ENCODE data around the gene CNGA3.

The CNGA3 gene

DNA sequence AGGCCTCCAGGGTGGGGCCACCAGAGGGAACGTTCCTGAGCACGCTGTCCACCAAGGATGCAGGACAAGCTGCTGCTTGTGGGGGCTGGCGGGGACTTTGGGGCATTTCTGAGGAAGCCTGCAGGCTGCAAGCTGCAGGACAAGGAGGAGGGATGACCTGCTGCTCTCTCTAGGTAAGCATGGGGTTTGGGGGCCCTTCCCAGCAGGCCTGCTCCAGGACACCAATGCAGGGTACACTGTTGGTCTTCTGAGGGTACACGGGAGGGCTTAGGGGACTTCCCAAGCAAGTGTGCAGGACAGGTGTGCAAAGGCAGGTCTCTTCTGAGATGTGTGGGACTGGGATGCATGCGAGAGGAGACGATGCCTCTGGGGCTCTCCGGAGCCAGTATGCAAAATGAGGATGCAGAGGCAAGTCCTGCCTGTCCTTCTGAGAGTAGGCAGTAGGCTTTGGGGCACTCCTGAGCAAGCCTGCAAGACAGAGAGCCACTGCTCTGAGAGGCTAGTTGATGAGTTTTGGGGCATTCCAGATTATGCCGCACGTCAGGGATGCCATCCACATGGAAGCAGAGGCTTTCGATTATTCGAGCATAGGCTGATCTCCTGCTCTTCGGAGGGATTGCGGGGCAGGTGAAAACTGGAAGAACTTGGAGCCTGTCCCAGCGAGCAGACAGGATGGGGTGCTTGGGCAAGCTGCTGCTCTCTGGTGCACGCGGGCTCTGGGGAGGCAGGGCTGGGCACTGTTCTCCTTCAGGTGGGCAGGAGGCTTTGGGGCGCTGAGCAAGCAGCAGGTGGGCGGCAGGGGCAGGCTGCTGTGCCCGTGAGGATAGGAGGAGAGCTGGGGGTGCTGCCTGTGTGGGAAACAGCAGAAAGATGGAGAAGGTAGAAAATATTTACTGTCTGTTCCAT lies 44.6 kb downstream of the CNGA3 start:
- Histone ChIP-seq H3K4me2 (ENCODE audit: low read depth, low read length, poor library complexity, severe bottlenecking) (no peak overlapping the region), H3K9ac (ENCODE audit: low read depth, low read length, poor library complexity, severe bottlenecking) (no peak overlapping the region), H2AFZ (ENCODE audit: low read length) (no peak overlapping the region), H3K36me3 (ENCODE audit: insufficient read depth, low read length) (no peaks in the 10 kb centered on the region), H3K4me1 (ENCODE audit: insufficient read depth, low read length, poor library complexity, severe bottlenecking) (no peaks in the 10 kb centered on the region), H3F3A (ENCODE audit: low read depth) (no peaks in the 10 kb centered on the region), H3K9me2 (replicated peaks; ENCODE audit: low read depth, low read length) (no peaks in the 10 kb centered on the region), H3K79me2 (ENCODE audit: insufficient read depth, low read length) (no peaks in the 10 kb centered on the region), H3K27me3 (ENCODE audit: insufficient read depth, low read length, poor library complexity, severe bottlenecking) (no peaks in the 10 kb centered on the region), H4K20me1 (ENCODE audit: insufficient read depth, low read length, poor library complexity, severe bottlenecking) (no peaks in the 10 kb centered on the region), H3K9me3 (ENCODE audit: insufficient read depth, low read depth, low read length) (no peaks in the 10 kb centered on the region), H3K4me3 (ENCODE audit: low read length, poor library complexity, severe bottlenecking) (no peak overlapping the region)
- TF ChIP-seq EZH2phosphoT487 (IDR thresholded peaks at IDR 0.05; ENCODE audit: borderline replicate concordance) = no peak
- TF ChIP-seq, protein P1, sequence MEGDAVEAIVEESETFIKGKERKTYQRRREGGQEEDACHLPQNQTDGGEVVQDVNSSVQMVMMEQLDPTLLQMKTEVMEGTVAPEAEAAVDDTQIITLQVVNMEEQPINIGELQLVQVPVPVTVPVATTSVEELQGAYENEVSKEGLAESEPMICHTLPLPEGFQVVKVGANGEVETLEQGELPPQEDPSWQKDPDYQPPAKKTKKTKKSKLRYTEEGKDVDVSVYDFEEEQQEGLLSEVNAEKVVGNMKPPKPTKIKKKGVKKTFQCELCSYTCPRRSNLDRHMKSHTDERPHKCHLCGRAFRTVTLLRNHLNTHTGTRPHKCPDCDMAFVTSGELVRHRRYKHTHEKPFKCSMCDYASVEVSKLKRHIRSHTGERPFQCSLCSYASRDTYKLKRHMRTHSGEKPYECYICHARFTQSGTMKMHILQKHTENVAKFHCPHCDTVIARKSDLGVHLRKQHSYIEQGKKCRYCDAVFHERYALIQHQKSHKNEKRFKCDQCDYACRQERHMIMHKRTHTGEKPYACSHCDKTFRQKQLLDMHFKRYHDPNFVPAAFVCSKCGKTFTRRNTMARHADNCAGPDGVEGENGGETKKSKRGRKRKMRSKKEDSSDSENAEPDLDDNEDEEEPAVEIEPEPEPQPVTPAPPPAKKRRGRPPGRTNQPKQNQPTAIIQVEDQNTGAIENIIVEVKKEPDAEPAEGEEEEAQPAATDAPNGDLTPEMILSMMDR (conservative IDR thresholded peaks at IDR 0.05; ENCODE audit: low read length) = no peak

DNA sequence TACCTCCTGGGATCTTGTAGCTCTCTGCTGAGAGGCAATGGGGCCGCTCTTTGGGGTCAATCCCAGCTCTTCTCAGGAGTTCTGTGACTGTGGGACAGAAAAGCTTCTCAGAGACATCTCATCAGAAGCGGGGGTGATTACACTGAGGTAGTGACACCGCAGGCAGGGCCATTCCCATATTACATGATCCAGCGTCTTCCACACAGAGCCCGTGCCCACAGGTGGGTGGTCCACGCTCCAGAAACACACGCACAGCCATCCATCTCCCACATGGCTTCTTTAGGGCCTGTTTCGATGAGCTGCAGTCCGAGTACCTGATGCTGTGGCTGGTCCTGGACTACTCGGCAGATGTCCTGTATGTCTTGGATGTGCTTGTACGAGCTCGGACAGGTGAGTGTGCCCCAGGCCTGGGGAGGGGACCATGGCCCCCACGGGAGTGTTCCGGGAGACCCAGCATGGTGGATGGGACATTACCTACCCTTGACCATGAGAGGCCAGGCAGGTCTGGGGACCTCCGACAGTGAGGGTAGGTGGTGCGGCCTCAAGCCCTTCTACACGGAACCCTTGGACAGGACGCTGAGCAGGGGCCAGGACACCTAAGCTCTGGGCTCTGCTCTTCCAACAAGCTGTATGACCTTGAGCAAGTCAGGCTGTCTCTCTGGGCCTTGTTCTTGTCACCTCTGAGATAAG lies 45.5 kb downstream of the CNGA3 start:
- H3K4me2 ChIP-seq (ENCODE audit: low read depth, low read length, poor library complexity, severe bottlenecking) = no peak overlapping the region
- H3K36me3 ChIP-seq (ENCODE audit: insufficient read depth, low read length) = no peaks in the 10 kb centered on the region

DNA sequence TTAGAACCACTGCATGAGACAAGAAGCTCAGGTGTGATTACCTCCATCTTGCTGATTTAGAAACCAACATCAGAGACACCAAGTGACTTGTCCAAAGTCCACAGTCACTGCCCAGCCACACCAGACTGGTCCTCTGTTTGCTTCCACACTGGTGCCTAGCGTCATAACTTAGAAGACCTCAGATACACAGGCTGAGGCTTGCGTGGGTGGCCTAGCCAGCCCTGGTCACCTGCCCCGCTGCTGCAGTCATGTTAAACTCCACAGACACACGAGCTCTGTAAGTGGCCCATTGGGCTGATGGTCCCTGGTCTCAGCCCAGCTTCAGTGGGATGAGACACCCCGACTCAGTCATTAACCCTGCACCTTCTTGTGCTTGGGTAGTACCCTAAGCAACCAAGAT lies 47.1 kb downstream of the CNGA3 start:
- H3K27me3 ChIP-seq (ENCODE audit: insufficient read depth, low read length, poor library complexity, severe bottlenecking) = no peaks in the 10 kb centered on the region
- no peak for TF ChIP-seq EZH2phosphoT487 (IDR thresholded peaks at IDR 0.05; ENCODE audit: borderline replicate concordance)
- TF ChIP-seq, protein P1 (conservative IDR thresholded peaks at IDR 0.05; ENCODE audit: low read length) = no peak

More for the DNA sequence above, 45.5 kb downstream of the CNGA3 start:
- Histone ChIP-seq H2AFZ (ENCODE audit: low read length) (no peak overlapping the region), H3F3A (ENCODE audit: low read depth) (no peaks in the 10 kb centered on the region), H3K9ac (ENCODE audit: low read depth, low read length, poor library complexity, severe bottlenecking) (no peak overlapping the region), H3K9me3 (ENCODE audit: insufficient read depth, low read depth, low read length) (no peaks in the 10 kb centered on the region), H3K79me2 (ENCODE audit: insufficient read depth, low read length) (no peaks in the 10 kb centered on the region), H3K4me1 (ENCODE audit: insufficient read depth, low read length, poor library complexity, severe bottlenecking) (no peaks in the 10 kb centered on the region), H3K4me3 (ENCODE audit: low read length, poor library complexity, severe bottlenecking) (no peak overlapping the region), H4K20me1 (ENCODE audit: insufficient read depth, low read length, poor library complexity, severe bottlenecking) (no peaks in the 10 kb centered on the region), H3K27me3 (ENCODE audit: insufficient read depth, low read length, poor library complexity, severe bottlenecking) (no peaks in the 10 kb centered on the region), H3K9me2 (replicated peaks; ENCODE audit: low read depth, low read length) (no peaks in the 10 kb centered on the region)
- TF ChIP-seq, protein P1 (conservative IDR thresholded peaks at IDR 0.05; ENCODE audit: low read length) = no peak
- TF ChIP-seq EZH2phosphoT487 (IDR thresholded peaks at IDR 0.05; ENCODE audit: borderline replicate concordance) = no peak

More for the DNA sequence above, 47.1 kb downstream of the CNGA3 start:
- Histone ChIP-seq H3K9ac (ENCODE audit: low read depth, low read length, poor library complexity, severe bottlenecking) (no peak overlapping the region), H3F3A (ENCODE audit: low read depth) (no peaks in the 10 kb centered on the region), H4K20me1 (ENCODE audit: insufficient read depth, low read length, poor library complexity, severe bottlenecking) (no peaks in the 10 kb centered on the region), H3K79me2 (ENCODE audit: insufficient read depth, low read length) (no peaks in the 10 kb centered on the region), H3K4me3 (ENCODE audit: low read length, poor library complexity, severe bottlenecking) (no peak overlapping the region), H3K36me3 (ENCODE audit: insufficient read depth, low read length) (no peaks in the 10 kb centered on the region), H3K9me3 (ENCODE audit: insufficient read depth, low read depth, low read length) (no peaks in the 10 kb centered on the region), H3K4me2 (ENCODE audit: low read depth, low read length, poor library complexity, severe bottlenecking) (no peak overlapping the region), H2AFZ (ENCODE audit: low read length) (no peak overlapping the region), H3K4me1 (ENCODE audit: insufficient read depth, low read length, poor library complexity, severe bottlenecking) (no peaks in the 10 kb centered on the region), H3K9me2 (replicated peaks; ENCODE audit: low read depth, low read length) (no peaks in the 10 kb centered on the region)
